DMS79 treated with DMSO at 0.1 percent for 48 hours (cell line): ENCODE data around the gene CARD19.

Experiments
- DNase-seq: peaks from one replicate; lab custom pipeline; 2025; lab: John Stamatoyannopoulos, UW

CARD19 gene

DNA sequence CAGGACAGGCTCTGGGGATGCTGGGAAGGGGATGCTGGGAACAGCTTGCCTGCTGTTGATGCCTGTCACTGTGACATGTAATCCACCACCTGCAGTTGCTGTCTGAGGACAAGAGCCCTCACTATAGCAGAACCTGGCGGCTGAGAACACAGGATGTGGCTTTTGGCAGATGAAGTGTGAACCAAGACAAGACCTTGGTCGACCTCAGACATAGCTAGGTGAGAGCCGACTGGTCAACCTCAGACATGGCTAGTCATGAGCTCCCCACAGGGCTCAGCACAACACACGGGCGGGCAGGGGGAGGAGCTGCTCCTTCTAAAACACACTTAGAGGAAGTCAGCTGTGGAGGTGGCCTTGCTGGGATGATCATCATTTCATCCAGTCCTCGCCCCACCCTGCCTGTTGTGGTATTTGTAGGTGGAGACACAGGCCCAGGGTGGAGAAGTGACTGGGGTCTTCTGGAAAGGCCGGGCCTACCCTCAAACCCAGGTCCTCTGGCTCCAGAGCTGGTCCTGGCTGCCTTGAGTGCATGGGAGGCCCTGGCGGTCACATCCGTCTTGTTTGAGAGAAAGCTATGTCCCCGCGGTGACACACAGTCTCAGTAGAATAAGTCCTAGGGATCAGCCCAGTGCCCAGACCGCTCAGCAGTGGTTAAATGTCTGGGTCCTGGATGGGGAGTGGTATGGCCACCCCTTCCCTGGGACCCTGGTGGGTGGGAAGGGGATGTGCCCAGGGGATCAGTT, 31.5 kb upstream of the CARD19 start:
- no peak for DNase-seq

DNA sequence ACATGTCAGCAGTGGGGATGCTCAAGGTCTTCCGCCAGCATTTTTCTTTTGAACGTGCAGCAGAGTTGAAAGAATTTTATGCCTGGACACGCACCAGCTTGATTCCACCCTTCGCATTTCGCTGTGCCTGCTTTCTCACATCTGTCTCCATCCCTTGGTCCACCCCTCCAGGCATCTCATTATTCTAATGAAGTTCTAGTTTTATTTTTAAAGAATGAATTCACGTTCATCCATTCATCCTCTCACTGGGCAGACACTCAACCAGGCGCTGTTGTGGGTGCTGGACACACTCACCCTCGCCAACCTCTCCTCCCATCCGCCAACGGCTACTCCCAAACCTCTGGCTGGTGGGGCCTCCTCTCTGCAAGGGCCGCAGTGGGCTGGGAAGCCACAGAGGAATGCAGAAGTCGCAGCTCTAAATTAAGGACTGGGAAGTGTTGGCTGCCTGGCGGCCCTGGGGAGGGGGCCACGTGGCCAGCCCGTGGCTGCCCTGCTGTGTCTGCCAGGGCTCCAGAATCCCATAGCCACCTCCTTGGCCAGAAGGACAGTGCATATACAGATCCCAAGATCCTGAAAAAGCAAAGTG, 30.8 kb upstream of the CARD19 start:
- no peak for DNase-seq

DNA sequence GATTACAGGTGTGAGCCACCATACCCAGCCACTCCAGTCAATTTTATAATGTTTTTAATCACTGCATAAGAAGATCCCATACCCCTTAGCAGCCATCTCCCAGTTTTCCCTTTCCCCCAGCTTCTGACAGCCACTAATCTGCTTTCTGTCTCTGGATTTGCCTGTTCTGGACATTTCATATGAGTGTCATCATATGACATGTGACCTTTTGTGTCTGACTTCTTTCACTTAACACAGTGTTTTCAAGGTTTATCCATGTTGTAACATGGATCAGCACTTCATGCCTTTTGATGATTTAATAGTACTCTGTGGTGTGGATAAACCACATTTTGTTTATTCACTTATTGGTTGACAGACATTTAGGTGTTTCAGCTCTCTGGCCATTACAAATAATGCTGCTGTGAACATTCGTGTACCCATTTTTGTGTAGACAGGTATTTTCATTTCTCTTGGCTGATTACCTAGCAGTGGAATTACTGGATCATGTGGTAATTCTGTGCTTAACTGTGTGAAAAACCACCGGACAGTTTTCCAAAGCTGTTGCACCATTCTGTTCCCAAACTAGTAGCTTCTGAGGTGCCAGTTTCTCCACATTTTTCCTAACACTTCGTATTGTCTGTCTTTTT, 28.9 kb upstream of the CARD19 start:
- DNase-seq = no peak

DNA sequence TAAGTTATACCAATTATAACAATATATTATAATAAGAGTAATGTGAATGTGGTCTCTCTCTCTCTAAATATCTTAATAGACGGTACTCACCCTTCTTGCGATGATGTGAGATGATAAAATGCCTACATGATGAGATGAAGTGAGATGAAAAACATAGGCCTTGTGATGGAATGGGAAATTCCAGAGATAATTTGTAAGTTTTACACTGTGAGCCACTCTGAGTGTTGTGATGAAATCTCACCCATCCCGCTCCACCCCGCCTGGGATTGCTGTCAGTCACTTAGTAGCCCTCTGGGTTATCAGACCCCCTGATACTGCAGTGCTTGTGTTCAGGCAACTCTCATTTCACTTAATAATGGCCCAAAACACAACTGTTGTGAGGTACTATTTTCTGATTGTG, 27.1 kb upstream of the CARD19 start:
- no peak for DNase-seq

GRCh38 chr9:93071464-93071863, 24.6 kb upstream of the CARD19 start:
- no peak for DNase-seq

- DNase-seq = peak; percentile 37
Measured at GRCh38 chr9:93072383-93072795, 23.6 kb upstream of the CARD19 start.

GRCh38 chr9:93076101-93076791, 19.8 kb upstream of the CARD19 start:
- DNase-seq = no peak

DNA sequence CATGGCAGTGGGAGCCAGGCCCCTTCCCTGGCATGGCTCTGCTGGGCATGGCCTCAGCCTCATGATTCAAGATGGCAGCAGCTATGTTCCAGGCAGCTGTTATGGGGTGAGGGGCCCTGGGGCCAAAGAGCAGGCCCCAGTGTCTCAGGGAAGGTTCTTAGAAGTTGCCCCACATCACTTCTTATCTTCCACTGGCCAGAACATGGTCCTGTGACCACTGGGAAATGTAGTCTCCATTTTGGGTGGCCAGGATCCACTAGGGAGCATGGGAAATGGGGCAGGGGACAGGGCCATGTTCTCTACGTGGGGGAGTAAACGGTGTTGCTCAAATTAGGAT, 19.3 kb upstream of the CARD19 start:
- DNase-seq = no peak

GRCh38 chr9:93077367-93077766, 18.6 kb upstream of the CARD19 start:
- DNase-seq = no peak

GRCh38 chr9:93077811-93078210, 18.2 kb upstream of the CARD19 start:
- no peak for DNase-seq

DNA sequence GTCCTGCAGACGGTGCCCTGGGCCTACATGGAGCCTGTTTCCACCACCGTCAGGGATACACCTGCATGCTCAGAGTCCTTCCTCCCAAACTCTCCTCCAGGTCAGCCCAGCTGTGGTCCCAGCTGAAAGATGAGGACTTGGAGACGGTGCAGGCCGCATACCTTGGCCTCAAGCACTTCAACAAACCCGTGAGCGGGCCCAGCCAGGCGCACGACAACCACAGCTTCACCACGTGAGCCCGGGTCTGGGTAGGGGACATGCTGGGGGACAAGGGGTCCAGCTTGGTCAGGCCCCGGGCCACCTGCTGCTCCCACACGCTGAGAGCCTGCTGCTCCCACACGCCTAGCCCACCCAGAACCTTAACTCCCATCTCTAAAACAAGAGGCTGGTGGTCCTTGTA, 16.6 kb upstream of the CARD19 start:
- no peak for DNase-seq

DNA sequence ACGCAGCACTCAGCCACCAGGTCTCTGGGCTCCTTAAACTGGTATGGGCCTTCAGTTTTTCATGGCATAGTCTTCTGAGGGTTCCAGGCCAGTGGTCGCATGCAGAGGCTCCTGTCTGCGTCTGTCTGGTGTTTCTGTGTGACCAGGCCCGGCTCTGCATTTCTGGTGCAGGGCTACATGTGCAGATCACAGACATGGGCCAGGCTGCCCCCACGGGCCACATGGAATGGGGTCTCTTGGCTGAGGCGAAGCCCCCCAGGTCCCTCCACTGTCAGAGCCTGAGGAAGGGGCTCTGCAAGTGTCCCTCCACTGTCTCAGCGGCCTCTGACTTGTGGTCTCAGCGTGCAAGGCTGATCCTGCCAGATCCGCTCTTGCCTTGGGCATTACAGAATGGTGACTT, 15.6 kb upstream of the CARD19 start:
- DNase-seq = no peak

GRCh38 chr9:93081081-93081529, 14.9 kb upstream of the CARD19 start:
- DNase-seq = no peak

- no peak for DNase-seq
Measured at GRCh38 chr9:93081931-93082330, 14.1 kb upstream of the CARD19 start.

GRCh38 chr9:93082841-93083411, 13.1 kb upstream of the CARD19 start:
- DNase-seq = no peak

GRCh38 chr9:93083592-93084470, 12.2 kb upstream of the CARD19 start:
- no peak for DNase-seq

DNA sequence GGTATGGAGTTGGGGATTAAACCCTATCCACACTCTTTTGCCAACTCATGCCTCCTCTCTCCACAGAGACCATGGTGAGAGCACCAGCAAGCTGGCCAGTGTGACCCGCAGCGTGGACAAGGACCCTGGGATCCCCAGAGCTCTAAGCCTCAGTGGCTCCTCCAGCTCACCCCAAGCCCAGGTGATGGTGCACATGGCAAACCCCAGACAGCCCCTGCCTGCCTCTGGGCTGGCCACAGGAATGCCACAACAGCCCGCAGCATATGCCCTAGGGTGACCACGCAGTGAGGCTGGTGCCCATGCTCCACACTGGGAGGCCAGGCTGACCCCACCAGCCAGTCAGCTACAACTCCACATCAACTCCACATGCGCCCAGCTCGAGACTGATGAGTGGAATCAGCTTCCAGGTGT, 11.5 kb upstream of the CARD19 start:
- DNase-seq = no peak

GRCh38 chr9:93085676-93086075, 10.3 kb upstream of the CARD19 start:
- no peak for DNase-seq

DNA sequence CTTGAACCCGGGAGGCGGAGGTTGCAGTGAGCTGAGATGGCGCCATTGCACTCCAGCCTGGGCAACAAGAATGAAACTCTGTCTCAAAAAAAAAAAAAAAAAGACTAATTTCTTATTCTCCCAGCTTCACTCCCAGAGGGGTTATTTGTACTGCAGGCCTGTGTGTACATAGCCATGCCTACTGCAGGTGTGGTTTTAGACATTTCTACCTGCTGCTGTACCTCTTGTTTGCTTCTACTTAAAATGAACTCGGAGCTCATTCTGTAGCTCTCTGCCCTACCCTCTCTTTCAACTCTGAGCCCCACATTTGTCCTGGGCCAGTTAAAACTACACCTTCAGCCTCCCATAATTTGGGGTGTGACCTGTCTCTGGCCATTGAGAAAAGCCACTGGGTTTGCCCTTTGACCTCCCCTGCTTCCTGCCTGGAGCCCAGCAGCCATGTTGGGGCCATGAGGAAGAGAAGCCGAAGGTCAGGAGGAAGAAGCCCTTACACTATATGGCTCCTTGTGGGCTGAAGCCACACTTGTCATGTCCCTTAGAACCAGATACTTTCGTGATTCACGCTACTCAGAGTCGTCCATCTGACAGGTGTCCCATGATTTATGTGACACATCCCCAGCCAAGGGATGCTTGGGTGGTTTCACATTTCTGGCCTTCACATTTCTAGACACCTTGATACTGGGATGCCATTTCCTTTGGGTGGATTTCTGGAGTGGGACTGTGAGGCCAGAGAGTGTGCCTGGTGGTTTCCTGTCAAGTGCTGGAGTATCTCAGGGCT, 9.4 kb upstream of the CARD19 start:
- no peak for DNase-seq

- no peak for DNase-seq
Measured at GRCh38 chr9:93087971-93088655, 7.9 kb upstream of the CARD19 start.
